Parathyroid adenoma (tissue), 2 donors: Measurements from ENCODE around the gene PIEZO2.

Source experiments
- H2AFZ ChIP-seq: fragments of 300-600 bp; sonication (generic); one replicate; pipeline ENCODE4 v1.7.0; 2017; ENCODE audit warnings: antibody characterized with exemption, mild to moderate bottlenecking
- H3K27ac ChIP-seq: fragments of 300-600 bp; sonication (generic); one replicate; pipeline ENCODE4 v1.7.0; 2017
- H3K27me3 ChIP-seq: fragments of 300-600 bp; sonication (generic); one replicate; pipeline ENCODE4 v1.7.0; 2017; ENCODE audit warnings: low read length; ENCODE audit not compliant: control insufficient read depth, insufficient read depth
- H3K36me3 ChIP-seq: fragments of 300-600 bp; sonication (generic); one replicate; pipeline ENCODE4 v1.7.0; 2017; ENCODE audit warnings: low read length; ENCODE audit not compliant: control insufficient read depth, insufficient read depth
- H3K4me1 ChIP-seq: fragments of 300-600 bp; sonication (generic); one replicate; pipeline ENCODE4 v1.7.0; 2017; ENCODE audit warnings: control low read depth
- H3K4me2 ChIP-seq: fragments of 300-600 bp; sonication (generic); one replicate; pipeline ENCODE4 v1.7.0; 2017; ENCODE audit warnings: low read length
- H3K4me3 ChIP-seq: fragments of 300-600 bp; sonication (generic); one replicate; pipeline ENCODE4 v1.7.0; 2017; ENCODE audit warnings: low read depth, low read length
- H3K79me2 ChIP-seq: fragments of 300-600 bp; sonication (generic); one replicate; pipeline ENCODE4 v1.7.0; 2017; ENCODE audit warnings: control low read depth
- H3K9ac ChIP-seq: fragments of 300-600 bp; sonication (generic); one replicate; pipeline ENCODE4 v1.7.0; 2017; ENCODE audit warnings: mild to moderate bottlenecking
- H3K9me3 ChIP-seq: fragments of 300-600 bp; sonication (generic); one replicate; pipeline ENCODE4 v1.7.0; 2017; ENCODE audit warnings: low read length; ENCODE audit not compliant: control insufficient read depth
- TF ChIP-seq, protein P1 (sequence below): fragments of 300-600 bp; sonication (generic); IDR thresholded peaks from one replicate; pipeline ENCODE4 v1.7.0; 2017; ENCODE audit warnings: antibody characterized with exemption, mild to moderate bottlenecking
- donor health status: primary hyperparathyroidism.

The PIEZO2 gene

DNA sequence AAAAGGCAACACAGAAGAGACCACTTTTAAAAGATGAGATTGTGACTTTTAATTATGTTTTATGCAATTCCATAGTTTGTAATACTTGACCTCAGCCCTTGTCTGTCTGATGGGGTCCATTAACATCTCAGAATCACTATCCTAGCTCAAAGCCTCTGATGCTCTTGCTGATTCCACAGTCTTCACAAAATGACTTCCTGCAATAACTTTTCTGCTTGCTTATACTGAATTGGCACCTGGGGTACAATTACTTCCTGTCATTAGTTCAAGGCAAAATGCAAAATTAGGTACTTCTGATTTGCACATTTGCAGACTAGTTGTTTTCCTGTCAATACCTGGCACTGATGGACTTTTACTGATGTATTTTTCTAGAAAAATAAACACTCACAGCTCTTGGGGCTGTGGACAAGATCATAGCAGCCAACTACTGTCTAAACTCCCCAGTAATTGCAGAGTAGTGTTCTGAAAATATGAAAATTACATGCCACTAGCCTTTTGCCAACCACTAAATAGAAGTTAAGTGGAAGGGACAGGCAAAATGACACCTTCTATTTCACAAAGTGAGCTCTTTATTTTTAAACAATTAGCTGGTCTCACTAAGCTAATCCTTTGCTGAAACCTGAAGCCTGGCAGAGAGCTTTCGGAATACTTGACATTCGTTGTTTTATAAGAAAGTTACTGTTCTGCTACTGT, 129.1 kb downstream of the PIEZO2 start:
- no peak overlapping the region for H2AFZ ChIP-seq
- H3K79me2 ChIP-seq: no peaks in the 10 kb centered on the region
- no peak overlapping the region for H3K4me2 ChIP-seq
- no peaks in the 10 kb centered on the region for H3K27me3 ChIP-seq
- H3K9me3 ChIP-seq: no peaks in the 10 kb centered on the region
- TF ChIP-seq, protein P1, sequence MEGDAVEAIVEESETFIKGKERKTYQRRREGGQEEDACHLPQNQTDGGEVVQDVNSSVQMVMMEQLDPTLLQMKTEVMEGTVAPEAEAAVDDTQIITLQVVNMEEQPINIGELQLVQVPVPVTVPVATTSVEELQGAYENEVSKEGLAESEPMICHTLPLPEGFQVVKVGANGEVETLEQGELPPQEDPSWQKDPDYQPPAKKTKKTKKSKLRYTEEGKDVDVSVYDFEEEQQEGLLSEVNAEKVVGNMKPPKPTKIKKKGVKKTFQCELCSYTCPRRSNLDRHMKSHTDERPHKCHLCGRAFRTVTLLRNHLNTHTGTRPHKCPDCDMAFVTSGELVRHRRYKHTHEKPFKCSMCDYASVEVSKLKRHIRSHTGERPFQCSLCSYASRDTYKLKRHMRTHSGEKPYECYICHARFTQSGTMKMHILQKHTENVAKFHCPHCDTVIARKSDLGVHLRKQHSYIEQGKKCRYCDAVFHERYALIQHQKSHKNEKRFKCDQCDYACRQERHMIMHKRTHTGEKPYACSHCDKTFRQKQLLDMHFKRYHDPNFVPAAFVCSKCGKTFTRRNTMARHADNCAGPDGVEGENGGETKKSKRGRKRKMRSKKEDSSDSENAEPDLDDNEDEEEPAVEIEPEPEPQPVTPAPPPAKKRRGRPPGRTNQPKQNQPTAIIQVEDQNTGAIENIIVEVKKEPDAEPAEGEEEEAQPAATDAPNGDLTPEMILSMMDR: no peak
- H3K4me1 ChIP-seq: no peaks in the 10 kb centered on the region
- no peak overlapping the region for H3K27ac ChIP-seq
- H3K36me3 ChIP-seq: no peaks in the 10 kb centered on the region
- H3K9ac ChIP-seq: no peak overlapping the region
- H3K4me3 ChIP-seq: no peak overlapping the region

DNA sequence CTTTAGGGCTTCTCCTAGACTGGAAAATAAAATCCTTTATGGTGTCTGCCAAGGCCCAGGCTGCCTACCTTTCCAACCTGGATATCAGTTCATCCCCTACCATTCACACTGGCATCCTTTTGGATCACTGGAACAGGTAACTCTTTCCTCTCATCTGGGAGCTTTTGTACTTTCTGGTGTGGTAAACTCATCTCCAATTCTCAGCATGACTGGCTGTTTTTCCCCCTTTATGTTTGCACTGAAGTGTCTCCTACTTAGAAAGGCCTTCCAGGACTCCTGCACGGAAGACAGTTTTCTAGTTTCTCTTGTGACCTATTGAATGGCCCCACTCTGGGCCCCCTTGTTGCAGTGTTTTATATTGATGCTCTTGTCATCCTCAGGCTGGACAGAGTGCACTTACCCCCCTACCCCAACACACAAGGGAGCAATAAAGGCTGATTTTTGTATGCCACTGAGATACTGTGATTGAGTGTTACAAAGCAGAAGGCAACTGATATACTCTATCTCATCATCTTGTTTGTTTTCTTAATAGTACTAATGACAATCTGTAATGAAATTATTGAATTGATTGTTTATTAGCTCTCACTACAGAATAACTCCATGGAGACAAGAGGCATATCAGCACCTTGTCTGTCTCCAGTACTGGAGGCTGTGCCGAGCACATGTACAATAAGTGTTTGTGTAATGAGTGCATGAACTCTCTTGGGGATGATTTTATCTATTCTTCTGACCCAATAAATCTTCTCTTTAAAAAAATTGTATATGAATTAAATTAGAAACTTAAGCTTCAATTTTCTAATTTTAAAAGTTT, 129.9 kb downstream of the PIEZO2 start:
- H3K4me2 ChIP-seq: no peak overlapping the region
- H3K9ac ChIP-seq: no peak overlapping the region
- no peak overlapping the region for H3K4me3 ChIP-seq
- no peak overlapping the region for H2AFZ ChIP-seq
- no peaks in the 10 kb centered on the region for H3K4me1 ChIP-seq
- H3K79me2 ChIP-seq: no peaks in the 10 kb centered on the region
- TF ChIP-seq, protein P1: no peak
- H3K9me3 ChIP-seq: no peaks in the 10 kb centered on the region
- no peaks in the 10 kb centered on the region for H3K27me3 ChIP-seq
- H3K36me3 ChIP-seq: no peaks in the 10 kb centered on the region
- no peak overlapping the region for H3K27ac ChIP-seq

DNA sequence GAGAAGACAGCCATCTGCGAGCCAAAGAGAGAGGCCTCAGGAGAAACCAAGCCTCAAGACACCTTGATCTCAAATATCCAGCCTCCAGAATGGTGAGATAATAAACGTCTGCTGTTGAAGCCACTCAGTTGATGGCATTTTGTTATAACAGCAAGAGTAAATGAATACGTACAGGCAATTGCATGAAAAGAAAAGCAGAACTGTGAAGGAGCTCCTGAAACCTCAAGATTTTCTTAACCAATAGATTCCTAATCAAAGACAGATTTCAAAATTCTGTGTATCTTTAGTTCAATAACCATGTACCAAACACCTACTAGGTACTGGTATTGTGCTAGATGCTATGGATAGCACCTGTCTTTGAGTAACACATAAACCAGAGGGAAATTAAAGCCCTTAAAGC, 139.5 kb downstream of the PIEZO2 start:
- Histone ChIP-seq H3K27me3 (no peaks in the 10 kb centered on the region), H3K4me2 (no peak overlapping the region), H3K27ac (no peak overlapping the region), H3K4me1 (no peaks in the 10 kb centered on the region), H3K4me3 (no peak overlapping the region), H2AFZ (no peak overlapping the region), H3K9ac (no peak overlapping the region), H3K36me3 (no peaks in the 10 kb centered on the region), H3K9me3 (no peaks in the 10 kb centered on the region), H3K79me2 (no peaks in the 10 kb centered on the region)
- TF ChIP-seq, protein P1: no peak

DNA sequence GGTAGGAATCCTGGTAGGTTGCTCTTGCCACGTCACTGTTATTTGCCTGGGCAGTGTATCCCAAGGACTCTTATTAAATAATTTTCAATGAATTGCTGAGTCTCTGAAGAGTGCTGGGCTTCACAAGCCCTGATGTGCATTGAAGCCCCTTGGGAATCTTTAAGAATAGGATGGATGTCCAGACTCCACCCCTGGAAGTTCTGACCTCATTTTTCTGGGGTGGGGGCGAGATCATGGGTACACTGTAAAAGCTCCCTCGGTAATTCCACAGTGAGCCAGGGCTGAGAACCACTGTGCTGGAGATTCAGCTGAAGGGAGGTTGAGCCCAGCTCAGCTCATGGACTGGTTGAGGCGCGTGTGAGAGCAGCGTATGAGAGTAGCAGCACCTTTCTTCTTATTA, 140.2 kb downstream of the PIEZO2 start:
- no peak overlapping the region for H3K9ac ChIP-seq
- TF ChIP-seq, protein P1: no peak
- no peak overlapping the region for H3K27ac ChIP-seq
- H3K4me1 ChIP-seq: no peaks in the 10 kb centered on the region
- no peak overlapping the region for H2AFZ ChIP-seq
- H3K9me3 ChIP-seq: no peaks in the 10 kb centered on the region
- no peaks in the 10 kb centered on the region for H3K36me3 ChIP-seq
- H3K4me2 ChIP-seq: no peak overlapping the region
- no peaks in the 10 kb centered on the region for H3K79me2 ChIP-seq
- H3K27me3 ChIP-seq: no peaks in the 10 kb centered on the region
- no peak overlapping the region for H3K4me3 ChIP-seq
